Measurements from ENCODE around the gene ORAI2.

Gene ORAI2

DNA sequence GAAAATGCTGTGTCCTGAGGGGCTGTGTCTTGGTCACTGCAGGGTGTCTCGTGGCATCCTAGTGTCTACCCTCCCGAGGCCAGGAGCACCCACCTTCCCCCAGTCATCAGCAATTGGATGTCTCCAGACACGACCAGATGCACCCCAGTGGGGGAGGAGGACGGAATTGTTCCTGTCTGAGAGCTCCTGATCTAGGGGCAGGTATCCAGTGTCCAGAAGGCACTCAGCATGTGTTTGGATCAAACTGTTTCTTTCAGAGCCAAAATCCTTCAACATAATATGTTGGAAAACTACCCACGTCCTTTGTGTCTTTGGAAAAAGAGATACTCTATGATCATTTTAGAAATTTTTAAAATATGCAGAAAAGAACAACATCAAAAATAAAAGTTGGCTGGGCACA, 20.3 kb upstream of the ORAI2 start:
- in situ Hi-C loops (cut with HindIII; ENCODE audit: low sequenced_read_pairs): no loop called here

DNA sequence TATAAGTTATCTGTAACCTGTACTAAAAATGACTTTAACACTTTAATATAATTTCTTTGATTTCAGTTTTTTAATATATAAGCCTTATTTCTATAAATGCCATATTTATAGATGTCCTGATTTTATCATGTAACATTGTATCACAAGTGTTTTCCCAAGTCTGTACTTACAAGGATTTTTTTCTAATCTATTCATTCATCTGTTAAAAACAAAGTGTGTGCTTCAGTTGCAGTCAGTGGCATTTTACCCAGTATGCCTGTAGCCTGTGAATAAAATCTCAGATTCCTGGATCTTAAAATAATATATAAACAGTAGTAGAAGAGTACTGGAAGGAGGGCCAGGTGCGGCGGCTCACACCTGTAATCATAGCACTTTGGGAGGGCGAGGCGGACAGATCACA, 19.8 kb upstream of the ORAI2 start:
- in situ Hi-C loops (cut with HindIII; ENCODE audit: low sequenced_read_pairs): no loop called here

DNA sequence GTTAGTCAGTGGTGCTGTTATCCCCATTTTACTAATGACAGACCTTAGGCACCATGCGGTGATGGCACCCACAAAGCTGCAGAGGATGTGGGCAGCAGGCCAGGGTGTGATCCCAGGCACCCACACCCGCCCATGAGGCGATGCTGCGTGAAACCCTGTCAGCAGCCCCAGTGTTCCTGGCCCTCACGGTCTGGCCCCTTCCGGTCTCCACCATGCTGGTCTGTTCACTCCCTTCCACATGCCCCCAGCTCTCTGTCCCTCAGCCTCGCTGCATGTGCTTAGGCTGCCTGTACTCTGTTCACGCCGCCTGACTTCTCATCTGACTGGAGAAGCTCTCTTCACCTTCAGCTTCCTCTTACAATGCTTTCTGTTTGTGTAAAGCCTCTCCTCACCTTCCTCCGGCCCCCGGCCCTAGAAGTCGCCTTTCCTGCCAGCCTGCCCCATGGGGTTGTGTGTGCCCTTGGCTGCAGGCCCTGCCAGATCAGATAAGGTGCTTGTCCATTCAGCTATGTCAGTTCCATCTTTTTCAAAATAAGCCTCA, 17.6 kb upstream of the ORAI2 start:
- in situ Hi-C loops (cut with HindIII; ENCODE audit: low sequenced_read_pairs): no loop called here

DNA sequence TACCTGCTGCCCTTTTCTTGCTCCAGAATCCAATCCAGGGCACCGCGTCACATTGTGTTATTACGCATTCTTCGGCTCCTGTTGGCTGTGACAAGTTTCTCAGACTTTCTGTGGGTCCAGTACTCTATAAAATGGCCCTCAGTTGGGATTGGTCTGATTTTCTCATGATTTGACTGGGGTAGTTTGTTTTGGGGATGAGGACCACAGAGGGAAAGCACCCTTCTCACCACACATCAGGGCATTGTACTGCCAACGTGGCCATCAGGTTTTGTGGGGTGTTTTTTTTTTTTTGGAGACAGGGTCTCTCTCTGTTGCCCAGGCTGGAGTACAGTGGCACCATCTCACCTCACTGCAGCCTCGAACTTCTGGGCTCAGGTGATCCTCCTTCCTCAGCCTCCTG, 17.0 kb upstream of the ORAI2 start:
- in situ Hi-C loops (cut with HindIII; ENCODE audit: low sequenced_read_pairs): no loop called here

DNA sequence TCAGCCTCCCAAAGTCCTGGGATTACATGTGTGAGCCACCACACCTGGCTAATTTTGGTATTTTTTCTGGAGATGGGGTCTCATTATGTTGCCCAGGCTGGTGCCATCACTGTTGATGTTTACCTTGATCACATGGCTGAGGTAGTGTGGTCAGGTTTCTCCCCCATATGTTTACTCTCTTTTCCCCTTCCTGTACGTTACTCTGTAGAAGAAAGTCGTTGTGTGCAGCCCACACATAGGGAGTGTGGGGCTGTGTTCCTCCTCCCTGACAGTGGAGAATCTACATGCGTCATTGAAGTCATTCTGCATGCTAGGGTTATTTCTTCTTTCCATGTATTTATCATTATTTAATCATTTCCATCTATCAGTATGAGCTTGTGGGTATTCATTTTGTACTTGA, 16.3 kb upstream of the ORAI2 start:
- in situ Hi-C loops (cut with HindIII; ENCODE audit: low sequenced_read_pairs): no loop called here

DNA sequence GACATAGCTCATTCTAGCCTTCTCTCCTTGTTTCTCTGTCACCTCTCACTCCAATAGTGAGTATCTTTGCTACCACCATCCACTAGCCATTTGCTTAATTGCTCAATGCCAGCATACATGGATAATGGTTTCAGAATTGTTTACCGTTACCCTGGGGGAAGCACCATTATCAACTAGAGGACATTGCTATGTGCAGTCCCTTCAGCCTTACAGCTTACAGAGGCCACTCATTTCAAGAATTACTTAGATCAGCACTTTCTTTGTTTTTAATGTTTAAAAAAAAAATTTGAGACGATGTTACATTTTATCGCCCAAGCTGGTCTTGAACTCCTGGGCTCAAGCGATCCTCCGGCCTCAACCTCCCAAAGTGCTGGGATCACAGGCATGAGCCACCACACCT, 14.8 kb upstream of the ORAI2 start:
- in situ Hi-C loops (cut with HindIII; ENCODE audit: low sequenced_read_pairs): no loop called here

DNA sequence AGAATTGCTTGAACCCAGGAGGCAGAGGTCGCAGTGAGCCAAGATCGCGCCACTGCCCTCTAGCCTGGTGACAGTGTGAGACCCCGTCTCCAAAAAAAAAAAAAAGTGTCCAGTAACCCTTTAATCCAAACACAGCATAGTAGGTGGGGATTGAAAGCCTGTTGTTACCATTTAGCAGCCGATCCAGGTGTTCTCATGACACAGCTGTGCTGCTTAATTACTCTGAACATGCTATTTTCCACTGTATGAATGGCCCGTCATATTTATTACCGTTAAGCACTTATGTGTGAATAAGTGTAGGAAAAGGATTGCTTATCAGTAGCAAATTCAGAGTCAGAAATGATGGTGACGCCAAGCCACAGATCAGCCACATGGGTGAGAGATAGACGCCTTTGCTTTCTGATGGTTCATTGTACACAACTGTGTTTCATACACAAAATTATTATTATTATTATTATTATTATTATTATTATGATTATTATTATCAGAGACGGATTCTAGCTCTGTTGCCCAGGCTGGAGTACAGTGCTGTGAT, 11.6 kb upstream of the ORAI2 start:
- in situ Hi-C loops (cut with HindIII; ENCODE audit: low sequenced_read_pairs): no loop called here

DNA sequence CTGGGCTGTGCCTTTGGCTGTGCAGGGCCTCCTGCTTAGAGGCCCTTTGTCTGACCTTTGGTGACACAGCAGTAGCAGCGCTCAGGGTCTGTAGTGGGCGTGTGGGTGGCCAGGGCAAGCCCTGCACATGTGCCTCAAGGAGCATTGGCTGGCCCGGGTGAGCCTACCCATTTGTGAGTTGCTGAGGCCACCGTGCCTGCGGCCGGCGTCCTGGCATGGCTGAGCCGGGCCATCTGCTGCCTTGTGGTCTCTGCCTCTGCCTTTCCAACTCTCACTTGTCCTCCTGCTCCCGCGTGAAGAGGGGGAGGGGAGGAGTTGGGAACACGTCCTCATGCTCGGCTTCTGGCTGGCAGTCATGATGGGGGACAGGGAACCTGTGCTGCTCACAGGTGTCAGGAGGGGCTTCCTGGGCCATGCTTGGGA, 9.2 kb upstream of the ORAI2 start:
- in situ Hi-C loops (cut with HindIII; ENCODE audit: low sequenced_read_pairs): no loop called here

DNA sequence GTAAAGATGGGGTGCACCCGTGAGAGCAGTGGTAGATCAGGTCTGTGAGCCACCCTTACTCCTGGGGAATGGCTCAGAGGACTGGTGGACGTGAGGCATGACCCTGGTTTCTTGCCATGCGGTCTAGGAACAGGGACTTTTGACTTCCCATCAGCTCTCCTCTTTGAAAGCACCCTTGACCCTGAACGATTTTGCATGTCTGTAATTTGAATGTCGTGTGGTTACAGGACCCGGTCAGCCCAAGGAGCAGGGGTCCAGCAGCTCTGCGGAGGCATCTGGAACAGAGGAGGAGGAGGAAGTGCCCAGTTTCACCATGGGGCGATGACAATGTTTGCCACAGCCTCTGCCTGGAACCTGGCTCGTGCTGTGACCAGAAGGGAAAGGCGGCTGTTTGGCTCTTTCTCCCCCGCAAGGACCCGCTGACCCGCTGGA, 8.6 kb upstream of the ORAI2 start:
- in situ Hi-C loops (cut with HindIII; ENCODE audit: low sequenced_read_pairs): no loop called here

DNA sequence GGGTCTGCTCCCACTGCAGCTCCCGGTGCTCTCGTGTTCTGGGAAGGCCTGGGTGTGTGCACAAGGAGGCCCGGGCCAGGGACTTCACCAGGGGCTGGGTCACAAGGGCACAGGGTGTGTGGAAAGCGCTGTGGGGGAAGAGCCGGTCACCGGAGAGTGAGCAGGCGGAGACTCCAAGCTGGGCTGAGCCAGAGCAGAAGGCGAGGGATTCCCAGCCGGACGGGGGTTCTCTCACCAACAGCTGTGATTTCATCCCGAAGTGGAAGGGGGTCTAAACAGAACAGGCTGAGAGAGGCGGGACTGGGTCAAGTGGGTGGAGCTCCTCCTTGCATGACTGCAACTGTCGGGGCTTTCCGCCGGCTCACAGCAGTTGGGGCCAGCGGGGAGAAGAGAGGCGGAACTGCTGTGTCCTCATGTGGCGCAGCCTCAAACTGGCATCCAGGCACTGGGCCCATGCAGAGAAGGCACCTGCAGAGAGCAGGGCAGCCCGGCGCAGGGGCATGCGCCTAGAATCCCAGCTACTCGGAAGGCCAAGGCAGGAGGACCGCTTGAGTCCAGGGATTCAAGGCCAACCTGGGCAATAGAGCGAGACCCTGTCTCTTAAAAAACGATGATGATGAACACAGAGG, 7.6 kb upstream of the ORAI2 start:
- in situ Hi-C loops (cut with HindIII; ENCODE audit: low sequenced_read_pairs): no loop called here

DNA sequence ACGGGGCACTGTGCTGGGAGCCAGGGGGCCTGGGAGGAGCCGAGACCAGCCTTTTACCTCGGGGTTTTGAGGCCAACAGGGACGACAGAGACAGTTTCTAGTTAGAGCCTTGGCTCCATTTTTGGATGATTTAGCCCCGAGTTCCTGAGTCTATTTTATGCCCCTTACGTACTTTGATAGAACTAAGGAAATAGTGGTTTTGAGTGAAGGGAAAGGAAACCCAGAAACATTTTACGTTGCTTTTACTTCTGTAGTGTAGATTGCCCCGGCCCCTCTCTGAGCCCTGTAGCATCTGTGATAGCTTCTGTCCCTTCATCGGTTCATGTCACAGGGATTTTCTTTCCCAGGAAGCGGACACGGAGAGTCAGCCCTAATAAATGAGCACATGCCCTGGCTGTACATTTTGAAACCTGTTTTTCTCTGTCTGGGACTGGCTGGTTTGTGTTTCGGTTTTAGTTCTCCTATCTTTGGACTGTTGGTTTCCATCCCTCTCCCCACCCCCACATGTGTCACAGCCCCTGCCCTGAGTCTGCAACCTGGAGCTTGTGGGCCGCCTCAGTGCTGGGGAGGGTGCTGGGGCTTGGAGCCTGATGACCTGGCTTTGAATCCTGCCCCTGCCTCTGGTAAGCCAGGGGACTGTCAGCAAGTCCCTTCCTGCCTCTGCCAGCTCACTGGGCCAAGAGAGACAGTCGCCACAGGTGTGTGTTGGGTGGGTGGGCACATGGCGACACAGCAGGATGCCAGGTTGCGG, 6.9 kb upstream of the ORAI2 start:
- in situ Hi-C loops (cut with HindIII; ENCODE audit: low sequenced_read_pairs): no loop called here

DNA sequence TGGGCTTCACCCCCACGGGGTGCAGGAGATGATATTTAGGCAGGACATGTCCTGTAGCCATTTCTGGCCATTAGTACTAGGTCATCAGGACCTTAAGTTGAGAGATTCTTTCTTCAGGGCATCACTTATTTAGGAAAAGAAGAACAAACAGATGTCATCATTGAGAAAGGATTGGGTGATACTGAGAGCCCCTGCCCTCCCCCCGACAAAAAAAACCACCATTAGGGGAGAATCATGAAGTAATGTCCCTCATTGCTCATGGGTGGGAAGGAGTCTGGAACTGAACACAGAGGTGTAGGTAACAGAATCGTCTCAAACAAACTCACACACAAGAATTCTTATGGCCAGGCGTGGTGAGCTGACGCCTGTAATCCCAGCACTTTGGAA, 6.4 kb upstream of the ORAI2 start:
- in situ Hi-C loops (cut with HindIII; ENCODE audit: low sequenced_read_pairs): no loop called here

DNA sequence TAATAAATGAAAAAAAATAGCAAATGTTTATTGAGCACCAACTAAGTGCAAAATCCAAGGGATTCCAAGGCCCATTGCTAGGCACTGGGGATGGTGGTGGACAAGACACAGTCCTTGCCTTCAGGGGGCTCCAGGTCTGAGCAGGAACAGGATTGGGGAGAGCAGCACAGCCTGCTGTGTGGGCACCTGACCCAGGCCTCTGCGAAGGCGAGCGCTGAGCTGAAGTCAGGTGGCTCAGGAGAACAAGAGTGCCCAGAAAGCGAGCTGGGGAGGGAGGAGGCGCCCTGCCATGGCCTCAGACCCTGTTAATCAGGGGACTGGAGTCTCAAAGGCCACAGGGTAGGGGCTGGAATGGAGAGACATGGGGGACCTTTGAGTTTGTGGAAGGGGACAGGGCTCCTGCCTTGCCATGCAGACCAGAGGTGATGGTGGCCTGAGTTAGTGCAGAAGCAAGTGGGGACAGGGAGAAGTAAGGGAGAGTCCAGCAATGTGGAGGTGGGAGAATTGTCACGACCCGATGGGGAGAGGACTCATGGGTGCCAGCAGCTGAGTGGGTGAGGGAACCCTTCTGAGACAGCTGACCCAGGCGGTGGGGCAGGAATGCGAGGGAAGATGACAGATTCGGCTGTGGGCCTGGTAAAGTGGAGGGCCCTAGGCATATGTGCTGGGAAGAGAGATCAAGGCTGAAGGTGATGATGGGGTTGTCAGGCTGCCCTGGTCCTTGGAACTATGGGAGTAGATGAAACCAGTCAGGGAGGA, 4.1 kb upstream of the ORAI2 start:
- in situ Hi-C loops (cut with HindIII; ENCODE audit: low sequenced_read_pairs): no loop called here

DNA sequence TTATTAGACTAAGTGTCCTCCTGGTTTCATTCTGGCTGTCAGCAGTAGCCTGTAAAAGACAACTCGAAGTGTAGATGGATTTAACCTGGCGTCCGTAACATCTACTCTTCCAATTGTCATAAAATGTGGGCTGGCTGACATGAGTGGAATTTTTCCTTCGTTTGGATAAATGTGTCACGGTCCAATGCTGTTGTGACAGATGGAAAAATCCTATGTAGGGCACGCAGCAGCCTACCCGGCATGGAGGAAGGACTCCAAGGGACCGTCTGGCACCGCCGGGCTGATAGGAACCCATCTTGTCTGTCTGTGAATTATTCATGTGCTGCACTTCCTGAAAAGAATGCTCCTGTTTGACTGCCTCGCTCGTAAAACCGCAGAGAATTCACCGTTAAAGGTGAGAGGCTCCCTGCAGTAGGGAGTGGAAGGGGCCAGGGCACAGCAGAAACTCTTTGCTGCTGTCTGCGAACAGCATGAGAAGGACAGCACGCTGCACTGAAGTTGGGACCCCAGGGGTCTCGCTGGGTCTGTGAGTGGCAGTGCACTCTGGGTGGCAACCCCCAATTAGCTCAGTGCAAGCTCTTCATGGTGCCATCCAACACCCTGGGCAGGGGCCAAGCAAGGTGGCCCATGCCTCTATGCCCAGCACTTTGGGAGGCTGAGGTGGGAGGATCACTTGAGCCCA, 1.6 kb upstream of the ORAI2 start:
- in situ Hi-C loops (cut with HindIII; ENCODE audit: low sequenced_read_pairs): no loop called here

DNA sequence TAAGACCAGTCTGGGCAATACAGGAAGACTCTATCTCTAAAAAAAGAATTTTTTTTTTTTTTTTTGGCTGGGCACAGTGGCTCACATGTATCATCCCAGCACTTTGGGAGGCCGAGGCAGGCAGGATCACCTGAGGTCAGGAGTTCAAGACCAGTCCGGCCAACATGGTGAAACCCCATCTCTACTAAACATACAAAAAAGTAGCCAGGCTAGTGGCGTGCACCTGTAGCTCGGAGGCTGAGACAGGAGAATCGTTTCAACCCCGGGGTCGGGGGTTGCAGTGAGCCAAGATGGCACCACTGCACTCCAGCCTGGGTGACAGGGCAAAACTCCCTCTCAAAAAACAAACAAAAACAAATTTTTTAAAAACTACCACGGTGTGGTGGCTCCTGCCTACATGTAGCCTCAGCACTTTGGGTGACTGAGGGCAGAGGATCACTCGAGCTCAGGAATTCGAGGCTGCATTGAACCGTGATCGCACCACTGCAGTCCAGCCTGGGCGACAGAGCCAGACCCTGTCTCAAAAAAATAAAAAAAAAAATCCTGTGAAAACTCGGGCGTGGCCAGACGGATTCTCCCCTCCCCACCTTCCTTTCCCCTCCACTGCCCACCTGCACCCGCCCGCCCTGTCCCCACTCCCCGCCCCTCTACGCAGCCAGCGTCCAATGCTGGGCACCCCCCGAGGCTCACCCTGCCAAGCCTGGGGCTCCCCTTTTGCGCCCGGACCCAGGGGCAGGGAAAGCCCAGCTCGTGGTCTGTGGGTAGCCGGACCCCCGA, 745 bp upstream of the ORAI2 start:
- in situ Hi-C loops (cut with HindIII; ENCODE audit: low sequenced_read_pairs): no loop called here

DNA sequence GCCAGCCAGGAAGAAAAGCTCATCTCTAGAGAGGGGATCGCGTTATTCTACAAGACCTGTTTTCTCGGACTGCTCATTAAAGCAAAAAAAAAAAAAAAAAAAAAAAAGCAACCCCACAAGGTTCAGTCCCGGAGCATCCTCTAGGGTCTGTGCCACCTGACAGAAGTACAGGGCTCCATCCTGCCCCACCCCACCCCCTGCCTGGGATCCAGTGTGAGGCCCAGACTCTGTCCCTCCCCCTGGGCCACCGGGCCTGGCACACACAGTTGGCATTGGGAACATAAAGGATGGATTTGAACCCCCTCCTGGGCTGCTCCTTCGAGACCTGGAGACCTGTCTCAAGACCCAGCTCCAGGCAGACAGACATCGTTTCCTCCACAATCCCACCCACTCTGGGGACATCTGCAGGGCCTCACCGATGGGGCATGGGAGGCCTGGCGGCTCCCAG, 688 bp downstream of the ORAI2 start:
- in situ Hi-C loops (cut with HindIII; ENCODE audit: low sequenced_read_pairs): no loop called here

DNA sequence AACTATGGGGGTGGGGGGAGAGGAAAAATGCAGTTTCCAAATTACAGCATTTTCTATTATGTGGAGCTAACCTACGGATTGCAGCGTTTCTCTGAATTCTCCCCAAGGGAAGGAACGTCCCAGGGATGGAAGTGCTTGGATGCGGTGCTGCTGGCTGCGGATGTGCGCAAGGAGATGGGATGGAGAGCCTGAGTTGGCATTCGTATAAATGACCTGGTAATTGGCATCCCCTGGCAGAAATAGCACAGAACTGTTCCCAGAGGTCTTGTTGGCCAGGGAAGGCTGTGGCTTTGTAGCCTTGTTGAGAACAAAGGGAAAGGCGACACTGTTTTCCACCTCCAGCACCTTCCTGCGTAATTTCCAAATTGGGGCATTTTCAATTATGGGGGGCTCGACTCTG, 2.7 kb downstream of the ORAI2 start:
- in situ Hi-C loops (cut with HindIII; ENCODE audit: low sequenced_read_pairs): no loop called here

DNA sequence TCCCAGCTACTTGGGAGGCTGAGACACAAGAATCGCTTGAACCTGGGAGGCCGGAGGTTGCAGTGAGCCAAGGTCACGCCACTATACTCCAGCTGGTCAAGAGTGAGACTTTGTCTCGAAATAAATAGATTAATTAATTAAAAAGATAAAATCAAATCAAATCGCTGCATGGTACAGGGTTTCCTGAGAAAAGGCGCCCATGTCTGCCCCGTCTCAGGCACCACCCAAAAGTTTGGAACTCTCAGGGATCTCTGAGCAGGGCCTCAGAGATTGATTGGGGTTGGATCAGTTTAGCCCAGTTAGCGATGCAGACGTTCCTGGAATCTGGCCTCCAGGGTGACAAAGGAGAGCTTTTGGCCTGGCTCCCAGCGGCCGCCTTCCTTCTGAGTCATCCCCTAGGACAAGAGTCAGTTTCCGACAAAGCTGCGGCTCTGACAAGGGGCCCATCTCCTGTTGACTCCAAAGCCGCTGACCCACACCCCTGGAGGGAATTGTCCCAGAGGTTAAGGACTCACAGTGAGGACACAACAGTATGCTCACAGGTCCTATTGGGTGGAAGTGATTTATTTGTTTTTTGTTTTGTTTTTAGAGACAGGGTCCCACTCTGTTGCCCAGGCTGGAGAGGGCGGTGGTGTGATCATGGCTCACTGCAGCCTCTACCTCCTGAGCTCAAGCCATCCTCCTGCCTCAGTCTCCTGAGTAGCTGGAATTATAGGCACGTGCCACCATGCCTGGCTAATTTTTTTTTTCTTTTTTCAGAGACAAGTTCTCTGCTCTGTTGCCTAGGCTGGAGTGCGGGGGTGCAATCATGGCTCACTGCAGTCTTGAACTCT, 6.8 kb downstream of the ORAI2 start:
- in situ Hi-C loops (cut with HindIII; ENCODE audit: low sequenced_read_pairs): no loop called here

DNA sequence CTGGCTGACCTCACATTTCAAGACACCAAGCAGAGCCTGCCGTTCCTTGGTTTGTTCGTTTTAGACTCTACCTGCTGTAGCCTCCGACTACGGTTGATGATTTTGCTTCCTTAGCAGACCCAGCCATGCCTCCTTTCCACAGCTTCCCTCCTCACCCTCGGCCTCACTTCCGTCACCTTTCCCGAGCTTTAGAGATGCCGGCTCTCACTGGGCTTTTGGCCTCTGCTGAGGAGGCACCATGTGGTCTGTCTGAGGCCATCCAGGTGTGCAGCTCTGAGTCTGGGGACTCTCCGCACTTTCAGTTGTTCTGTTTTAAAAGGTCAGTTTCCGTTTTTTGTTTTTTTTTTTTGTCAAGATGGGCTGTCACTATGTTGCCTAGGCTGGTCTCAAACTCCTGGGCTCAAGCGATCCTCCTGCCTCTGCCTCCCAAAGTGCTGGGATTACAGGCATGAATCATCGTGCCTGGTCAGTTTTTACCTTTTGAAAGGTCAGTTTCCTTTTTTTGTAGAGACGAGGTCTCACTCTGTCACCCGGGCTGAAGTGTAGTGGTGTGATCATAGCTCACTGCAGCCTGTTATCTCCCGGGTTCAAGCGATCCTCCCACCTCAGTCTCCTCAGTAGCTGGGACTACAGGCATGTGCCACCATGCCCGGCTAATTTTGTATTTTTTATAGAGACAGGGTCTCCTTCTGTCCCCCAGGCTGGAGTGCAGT, 11.7 kb downstream of the ORAI2 start:
- in situ Hi-C loops (cut with HindIII; ENCODE audit: low sequenced_read_pairs): no loop called here

Measured in endothelial cell of hepatic sinusoid (primary cell).